ENCODE results near the gene RALGPS1. TPM values are rescaled to one million over a fixed set of nuclear protein-coding genes. Genes with fewer than 3 reads are reported as not detected.

Gene RALGPS1
- total RNA-seq, 1 donor from 2014 or later: 86.6 TPM

GRCh38 chr9:126907058-126907457, 7.5 kb upstream of the RALGPS1 start:
- no peak for DNase-seq

GRCh38 chr9:126915281-126915816, 767 bp downstream of the RALGPS1 start:
- DNase-seq: no peak

- no peak for DNase-seq
Observed at GRCh38 chr9:126915846-126916543, 1.4 kb downstream of the RALGPS1 start.

GRCh38 chr9:126916909-126917308, 2.3 kb downstream of the RALGPS1 start:
- DNase-seq: no peak

GRCh38 chr9:126919193-126919592, 4.6 kb downstream of the RALGPS1 start:
- no peak for DNase-seq

- no peak for DNase-seq
Observed at GRCh38 chr9:126925876-126926275, 11.3 kb downstream of the RALGPS1 start.

- no peak for DNase-seq
Observed at GRCh38 chr9:126926364-126926763, 11.8 kb downstream of the RALGPS1 start.

GRCh38 chr9:126927419-126927818, 12.8 kb downstream of the RALGPS1 start:
- DNase-seq: no peak

GRCh38 chr9:126932871-126933321, 18.3 kb downstream of the RALGPS1 start:
- DNase-seq: no peak

- DNase-seq: no peak
Observed at GRCh38 chr9:126933334-126933980, 18.9 kb downstream of the RALGPS1 start.

GRCh38 chr9:126934441-126934840, 19.9 kb downstream of the RALGPS1 start:
- no peak for DNase-seq

- DNase-seq: no peak
Observed at GRCh38 chr9:126935630-126936029, 21.0 kb downstream of the RALGPS1 start.

- no peak for DNase-seq
Observed at GRCh38 chr9:126937444-126937843, 22.9 kb downstream of the RALGPS1 start.

- DNase-seq: no peak
Observed at GRCh38 chr9:126938327-126938726, 23.7 kb downstream of the RALGPS1 start.

- no peak for DNase-seq
Observed at GRCh38 chr9:126939821-126940221, 25.2 kb downstream of the RALGPS1 start.

GRCh38 chr9:126942399-126942798, 27.8 kb downstream of the RALGPS1 start:
- DNase-seq: no peak

GRCh38 chr9:126945682-126946081, 31.1 kb downstream of the RALGPS1 start:
- DNase-seq: no peak

- DNase-seq: no peak
Observed at GRCh38 chr9:126947529-126947928, 32.9 kb downstream of the RALGPS1 start.

GRCh38 chr9:126952205-126952977, 37.8 kb downstream of the RALGPS1 start:
- DNase-seq: no peak

- no peak for DNase-seq
Observed at GRCh38 chr9:126953041-126953809, 38.6 kb downstream of the RALGPS1 start.

GRCh38 chr9:126955811-126956210, 41.2 kb downstream of the RALGPS1 start:
- no peak for DNase-seq
